KG1 (cell line): Measurements from ENCODE around the gene ELP4.
"Not testable (repeated sequence)": the region's sequence is repeated elsewhere in the genome, so short reads cannot be mapped to it uniquely, and the experiment has no call there.

Experiments
- DNase-seq: peaks from one replicate; lab custom pipeline; 2025; lab: John Stamatoyannopoulos, UW

The ELP4 gene

DNA sequence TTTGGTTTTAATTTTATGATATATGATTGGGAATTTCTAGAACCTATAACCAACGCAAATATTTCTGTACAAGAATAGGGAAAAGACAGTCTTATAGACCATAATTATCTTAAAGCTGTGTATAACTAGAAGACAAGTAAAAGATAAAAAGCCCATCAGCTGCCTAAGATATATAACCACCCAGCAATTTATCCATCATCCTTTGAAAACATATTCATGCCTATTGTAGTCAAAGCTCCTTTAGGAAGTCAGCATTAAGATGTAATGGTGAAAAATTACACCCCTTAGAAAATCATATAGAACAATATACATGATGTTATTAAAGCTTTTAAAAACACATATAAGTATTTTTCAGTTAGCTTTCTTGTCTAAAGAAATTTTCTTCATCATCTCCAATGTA lies 46.4 kb downstream of the ELP4 start:
- no peak for DNase-seq

DNA sequence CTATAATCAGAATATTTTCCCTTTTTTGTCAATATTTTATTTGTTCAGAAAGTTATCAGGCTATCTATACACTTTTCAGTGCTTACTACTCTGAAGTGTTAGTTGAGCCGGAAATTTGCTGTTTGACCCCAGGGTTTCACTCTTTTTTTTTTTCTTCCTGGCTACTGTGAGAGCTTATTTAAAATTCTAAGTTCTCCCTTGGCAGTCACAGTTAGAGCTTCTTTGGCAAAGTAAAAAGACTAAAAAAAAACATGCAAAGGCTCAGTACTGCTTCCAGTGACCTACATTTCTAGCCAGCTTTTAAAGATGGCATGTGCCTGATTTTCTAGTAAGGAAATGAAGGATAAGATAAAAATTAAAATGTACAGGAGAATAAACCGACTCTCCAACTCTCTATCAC lies 48.4 kb downstream of the ELP4 start:
- DNase-seq: no peak

DNA sequence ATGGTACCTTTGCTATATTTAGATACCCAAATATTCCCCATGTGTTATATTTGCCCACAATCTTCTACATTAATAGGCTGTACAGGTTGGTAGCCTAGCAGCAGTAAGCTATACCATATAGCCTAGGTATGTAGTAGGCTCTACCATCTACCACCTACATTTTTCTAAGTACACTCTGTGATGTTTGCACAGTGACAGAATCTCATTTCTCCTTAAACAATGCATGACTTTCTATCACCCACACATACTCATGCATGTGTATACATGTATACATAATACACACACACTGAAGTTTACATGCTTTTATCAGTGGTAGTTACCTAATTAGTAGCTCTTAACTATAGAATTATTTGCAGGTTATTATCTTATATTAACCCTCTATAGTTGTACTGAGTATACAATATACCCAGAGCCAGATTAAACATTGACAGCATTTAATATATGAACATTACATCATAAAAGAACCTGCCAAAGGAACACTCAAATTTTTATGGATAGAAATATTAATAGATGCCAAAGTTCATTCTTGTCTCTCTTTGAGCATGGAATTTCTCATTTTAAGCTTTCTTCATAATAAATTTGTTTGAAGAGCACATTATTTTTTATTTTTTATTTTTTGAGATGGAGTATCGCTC lies 51.4 kb downstream of the ELP4 start:
- no peak for DNase-seq

DNA sequence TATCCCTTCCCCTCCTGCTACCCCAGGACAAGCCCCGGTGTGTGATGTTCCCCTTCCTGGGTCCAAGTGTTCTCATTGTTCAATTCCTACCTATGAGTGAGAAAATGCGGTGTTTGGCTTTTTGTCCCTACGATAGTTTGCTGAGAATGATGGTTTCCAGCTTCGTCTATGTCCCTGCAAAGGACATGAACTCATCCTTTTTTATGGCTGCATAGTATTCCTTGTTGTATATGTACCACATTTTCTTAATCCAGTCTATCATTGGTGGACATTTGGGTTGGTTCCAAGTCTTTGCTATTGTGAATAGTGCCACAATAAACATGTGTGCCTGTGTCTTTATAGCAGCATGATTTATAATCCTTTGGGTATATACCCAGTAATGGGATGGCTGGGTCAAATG lies 55.0 kb downstream of the ELP4 start:
- DNase-seq: not testable (repeated sequence)

DNA sequence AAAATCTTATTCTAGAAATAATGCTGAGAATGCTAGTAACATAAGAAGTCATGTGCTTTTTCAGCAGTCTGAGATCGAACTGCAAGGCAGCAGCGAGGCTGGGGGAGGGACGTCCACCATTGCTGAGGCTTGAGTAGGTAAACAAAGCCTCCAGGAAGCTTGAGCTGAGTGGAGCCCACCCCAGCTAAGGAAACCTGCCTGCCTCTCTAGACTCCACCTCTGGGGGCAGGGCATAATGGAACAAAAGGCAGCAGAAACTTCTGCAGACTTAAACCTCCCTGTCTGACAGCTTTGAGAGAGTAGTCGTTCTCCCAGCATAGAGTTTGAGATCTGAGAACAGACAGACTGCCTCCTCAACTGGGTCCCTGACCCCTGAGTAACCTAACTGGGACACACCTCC lies 64.6 kb downstream of the ELP4 start:
- DNase-seq: not testable (repeated sequence)

DNA sequence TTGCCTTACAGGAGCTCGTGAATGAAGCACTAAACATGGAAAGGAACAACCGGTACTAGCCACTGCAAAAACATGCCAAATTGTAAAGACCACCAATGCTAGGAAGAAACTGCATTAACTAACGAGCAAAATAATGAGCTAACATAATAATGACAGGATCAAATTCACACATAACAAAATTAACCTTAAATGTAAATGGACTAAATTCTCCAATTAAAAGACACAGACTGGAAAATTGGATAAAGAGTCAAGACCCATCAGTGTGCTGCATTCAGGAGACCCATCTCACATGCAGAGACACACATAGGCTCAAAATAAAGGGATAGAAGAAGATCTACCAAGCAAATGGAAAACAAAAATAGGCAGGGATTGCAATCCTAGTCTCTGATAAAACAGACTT lies 66.2 kb downstream of the ELP4 start:
- DNase-seq: not testable (repeated sequence)

DNA sequence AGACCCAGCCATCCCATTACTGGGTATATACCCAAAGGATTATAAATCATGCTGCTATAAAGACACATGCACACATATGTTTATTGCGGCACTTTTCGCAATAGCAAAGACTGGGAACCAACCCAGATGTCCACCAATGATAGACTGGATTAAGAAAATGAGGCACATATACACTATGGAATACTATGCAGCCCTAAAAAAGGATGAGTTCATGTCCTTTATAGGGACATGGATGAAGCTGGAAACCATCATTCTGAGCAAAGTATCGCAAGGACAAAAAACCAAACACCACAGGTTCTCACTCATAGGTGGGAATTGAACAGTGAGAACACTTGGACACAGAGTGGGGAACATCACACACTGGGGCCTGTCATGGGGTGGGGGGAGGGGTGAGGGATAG lies 69.8 kb downstream of the ELP4 start:
- not testable (repeated sequence) for DNase-seq

DNA sequence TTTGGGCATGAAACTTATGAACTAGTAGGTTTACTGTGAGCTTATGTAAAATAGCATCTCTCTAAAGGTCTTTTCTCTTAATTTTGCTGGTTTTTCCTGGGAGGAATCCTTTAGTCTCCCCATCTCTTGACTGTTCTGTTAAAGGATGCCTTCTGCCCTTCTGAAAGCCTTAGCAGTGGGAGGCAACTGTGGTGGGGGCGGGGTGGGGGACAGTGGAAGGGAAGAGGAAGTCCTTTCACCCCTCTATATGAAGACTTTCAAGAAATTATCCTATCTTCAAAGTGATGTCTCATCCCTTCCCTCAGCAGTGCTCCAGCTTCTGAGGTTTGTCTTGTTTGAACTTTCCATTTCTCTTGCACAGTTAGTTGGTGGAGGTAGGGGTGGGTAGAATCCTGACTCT lies 73.1 kb downstream of the ELP4 start:
- DNase-seq: no peak

DNA sequence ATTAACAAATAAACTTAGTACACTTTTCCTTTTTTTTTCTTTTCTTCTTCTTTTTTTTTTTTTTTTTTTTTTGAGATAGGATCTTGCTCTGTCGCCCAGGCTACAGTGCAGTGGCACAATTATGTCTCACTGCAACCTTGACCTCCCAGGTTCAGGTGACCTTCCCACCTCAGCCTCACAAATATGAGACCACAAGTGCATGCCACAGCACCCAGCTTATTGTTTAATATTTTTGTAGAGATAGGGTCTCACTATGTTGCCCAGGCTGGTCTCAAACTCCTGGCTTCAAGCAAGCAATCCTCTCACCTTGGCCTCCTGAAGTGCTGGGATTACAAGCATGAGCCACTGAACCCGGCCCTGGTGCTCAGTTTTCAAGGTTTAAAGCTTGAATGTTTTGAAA lies 88.9 kb downstream of the ELP4 start:
- no peak for DNase-seq

DNA sequence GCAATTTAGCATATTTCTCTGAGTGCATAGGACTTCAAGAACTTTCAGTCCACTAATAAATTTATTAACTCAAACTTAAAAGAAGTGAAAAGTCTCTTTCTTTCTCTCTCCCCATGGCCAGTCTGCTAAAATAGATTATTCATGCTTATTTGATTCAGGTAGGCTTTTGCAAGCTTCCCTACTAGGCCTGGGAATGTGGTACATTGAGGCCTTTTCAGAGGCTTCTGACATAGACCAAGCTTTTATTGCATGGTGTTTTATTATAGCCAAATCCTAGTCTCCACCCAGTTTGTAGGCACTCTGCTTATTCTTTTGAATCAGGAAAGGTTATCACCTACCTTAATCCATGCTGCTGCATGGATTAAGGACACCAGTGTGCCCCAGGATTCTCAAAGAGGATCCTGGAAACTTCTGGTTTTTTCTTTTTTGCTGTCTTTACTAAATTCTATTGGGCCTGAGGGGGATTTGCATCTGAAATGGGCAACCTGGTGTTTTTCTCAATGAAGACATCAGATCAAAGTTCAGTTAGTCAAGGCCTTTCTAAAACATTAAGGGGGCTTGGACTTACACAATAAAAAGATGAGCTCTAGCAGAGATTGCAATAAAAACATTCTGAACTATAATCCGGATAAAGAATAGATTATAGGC lies 92.2 kb downstream of the ELP4 start:
- DNase-seq: no peak

DNA sequence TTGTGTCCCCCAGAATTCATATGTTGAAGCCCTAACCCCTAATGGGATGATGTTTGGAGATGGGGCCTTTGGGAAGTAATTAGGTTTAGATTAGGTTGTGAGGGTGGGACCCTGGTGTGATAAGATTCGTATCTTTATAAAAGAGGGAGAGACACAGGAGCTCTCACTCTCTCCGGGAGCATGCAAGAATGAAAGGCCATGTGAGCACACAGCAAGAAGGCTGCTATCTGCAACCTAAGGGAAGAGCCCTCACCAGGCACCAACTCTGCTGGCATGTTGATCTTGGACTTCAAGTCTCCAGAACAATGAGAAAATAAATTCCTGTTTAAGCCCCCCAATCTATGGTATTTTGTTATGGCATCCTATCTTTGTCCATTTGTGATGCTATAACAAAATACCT lies 97.3 kb downstream of the ELP4 start:
- no peak for DNase-seq

DNA sequence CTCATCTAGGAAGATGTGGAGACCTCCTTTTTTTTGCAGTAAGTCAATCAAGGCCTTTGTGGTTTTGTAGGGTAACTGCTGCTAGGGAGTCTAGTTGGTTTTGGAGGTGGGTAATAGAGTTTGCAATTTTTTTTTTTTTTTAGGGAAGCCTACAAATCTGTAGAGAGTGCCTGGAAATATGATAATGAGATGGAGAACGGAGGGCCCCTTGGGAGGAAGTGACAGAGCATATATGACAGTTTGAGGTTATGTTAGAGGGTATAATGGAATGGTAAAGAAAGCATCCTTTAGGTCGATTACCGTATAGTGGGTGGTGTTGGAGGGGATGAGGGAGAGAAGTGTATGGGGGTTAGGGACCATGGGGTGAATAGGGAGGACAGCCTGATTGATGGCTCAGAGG lies 98.3 kb downstream of the ELP4 start:
- DNase-seq: no peak

DNA sequence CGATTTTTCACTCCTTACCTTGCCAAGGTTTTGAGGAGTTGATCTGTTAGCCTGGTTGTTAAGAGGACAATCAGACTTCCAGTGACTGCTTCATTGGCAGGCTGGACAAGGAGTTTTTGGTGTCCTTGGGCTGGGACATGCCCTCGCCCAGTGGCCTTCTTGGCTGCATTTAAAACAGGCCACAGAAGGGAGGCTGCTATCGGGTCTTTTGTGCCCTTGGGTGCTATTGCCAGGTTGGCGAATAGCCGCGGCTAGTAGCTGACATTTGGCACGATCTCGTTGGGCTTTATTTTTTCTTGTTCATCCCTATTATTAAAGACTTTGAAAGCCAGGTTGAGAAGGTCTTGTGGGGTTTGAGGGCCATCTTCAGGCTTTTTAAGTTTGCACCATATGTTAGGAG lies 99.4 kb downstream of the ELP4 start:
- DNase-seq: no peak

DNA sequence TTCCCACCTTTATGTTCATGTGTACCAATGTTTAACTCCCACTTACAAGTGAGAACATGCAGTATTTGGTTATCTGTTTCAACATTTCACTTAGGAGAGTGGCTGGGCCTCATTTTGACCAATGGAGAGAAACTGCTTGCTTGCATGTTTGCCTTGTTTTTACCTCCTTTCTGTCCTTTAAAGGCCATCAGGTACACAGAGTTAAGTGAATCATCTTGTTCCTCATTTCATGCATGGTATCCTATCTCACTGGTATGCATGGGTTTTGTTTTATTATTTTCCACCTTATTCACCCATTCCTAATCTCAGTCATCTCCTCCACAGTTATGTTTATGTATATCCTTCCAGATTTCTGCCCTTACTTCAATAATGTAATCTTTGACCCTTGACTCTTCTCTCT lies 101.0 kb downstream of the ELP4 start:
- no peak for DNase-seq

DNA sequence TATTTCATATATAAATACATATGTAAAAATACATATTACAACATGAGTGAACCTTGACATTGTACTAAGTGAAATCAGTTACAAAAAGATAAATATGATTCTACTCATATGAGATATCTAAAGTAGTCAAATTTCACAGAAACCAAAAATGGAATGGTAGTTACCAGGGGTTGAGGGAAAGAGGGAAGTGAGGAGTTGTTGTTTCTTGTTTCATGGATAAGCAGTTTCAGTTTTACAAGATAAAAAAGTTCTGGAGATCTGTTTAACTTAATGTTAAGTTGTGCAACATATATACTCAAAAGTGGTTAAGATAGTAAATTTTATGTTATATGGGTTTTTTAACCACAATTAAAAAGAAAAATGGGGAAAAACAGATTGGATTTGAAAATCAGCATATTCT lies 107.7 kb downstream of the ELP4 start:
- DNase-seq: no peak

DNA sequence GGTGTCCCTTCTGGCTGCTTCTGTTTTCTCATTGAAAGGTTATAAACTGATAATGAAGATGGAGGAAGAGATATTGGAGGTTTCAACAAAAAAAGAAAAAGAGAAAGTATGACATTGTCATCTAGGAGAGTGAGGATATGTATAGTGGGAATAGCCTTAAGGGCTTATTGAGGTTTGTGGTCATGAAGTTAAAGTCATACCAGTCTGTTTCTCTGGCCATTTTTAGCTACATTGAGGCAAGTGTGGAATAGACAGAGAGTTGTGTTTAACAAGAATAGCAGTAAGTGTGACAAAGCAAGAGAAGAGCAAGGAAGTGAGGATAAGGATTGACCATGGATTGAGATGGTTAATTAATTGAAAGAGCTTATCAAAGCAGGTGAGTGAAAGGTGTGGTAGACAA lies 110.4 kb downstream of the ELP4 start:
- DNase-seq: no peak

DNA sequence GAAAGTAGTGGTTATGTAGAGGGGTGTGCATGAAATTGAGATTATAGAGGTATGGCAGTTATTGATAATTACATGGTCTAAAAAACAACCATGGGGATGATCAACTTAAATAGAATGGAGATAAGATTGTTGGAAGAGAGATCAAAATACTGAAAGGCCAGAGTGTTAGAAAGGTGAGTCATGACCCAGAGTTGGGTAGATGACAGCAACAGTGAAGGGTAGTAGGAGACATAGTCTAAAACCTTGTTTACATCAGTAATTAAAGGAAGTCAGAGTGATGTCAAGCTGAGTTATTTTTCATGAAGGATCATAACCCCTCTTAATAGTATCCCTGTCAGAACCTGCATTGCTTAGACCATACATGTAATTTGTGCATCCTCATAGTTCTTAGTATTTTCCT lies 110.9 kb downstream of the ELP4 start:
- DNase-seq: no peak

DNA sequence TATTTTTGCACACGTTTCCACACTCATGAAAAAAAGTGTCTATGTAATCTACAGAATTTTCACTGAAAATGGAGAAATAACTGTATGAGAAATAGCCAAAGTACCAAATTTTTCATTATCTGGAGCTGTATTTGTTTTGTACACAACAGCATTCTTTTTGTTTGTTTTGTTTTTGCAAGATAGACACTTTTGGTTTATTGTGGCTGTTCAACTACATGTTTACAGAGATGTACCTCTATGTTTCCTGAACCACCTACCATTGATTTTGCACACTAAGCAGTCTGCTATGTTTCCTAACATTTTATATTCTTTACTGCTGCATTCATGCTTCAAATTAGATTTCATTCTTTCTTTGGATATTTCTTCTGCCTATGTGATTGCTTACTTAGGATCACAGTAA lies 116.3 kb downstream of the ELP4 start:
- no peak for DNase-seq

DNA sequence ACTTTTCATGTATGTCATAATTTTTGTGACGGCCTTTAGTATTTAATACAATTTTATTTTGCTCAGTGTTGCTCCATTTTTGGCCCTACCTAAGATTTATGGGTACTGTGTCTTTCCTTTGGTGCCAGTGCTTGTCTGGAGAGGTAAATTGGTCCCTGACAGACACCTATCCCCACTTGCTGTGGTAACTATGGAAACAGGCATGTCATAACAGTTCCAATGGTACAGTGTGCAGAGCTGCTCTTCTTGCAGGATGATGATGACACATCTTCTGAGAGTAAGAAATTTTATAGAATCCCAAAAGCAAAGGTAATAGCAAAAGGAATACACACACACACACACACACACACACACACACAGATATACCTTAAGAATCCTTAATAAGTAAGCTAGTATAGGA lies 118.5 kb downstream of the ELP4 start:
- no peak for DNase-seq

DNA sequence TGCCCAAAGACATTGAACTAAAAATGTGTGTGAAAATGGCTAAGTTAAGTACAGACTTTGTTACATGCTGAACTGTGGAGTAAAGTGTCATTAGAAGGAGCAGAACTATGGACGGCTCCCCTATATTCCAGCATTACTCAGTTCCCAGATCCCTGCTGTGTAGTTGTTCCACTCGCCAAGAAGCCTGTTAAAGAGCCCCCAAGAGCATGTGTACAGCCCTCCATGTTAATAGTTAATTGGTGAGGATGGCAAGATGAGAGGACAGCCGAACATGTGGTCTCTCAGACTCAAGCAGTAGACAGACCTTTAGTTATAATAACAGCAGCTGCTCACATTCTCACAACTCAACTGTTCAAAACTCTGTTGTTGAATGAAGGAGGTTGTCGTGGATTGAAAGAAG lies 127.4 kb downstream of the ELP4 start:
- no peak for DNase-seq

DNA sequence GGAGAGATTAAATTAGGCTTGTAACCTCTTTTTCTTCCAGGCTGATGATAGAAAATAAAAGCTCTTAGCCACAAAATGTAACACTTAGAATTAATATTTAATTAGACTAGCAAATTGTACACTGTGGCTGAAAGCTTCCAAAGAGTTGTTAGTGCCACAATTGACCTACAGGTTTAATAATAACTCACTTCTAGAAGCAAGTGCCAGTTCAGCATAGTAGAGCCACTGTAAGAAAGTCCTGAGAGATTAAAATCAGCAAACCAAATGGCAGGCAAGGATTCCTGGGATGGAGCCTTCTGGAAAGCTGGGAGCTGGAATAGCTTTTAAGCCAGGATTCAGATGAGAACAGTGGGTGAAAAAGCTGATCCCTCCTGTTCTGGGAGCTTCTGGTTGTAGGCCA lies 131.0 kb downstream of the ELP4 start:
- DNase-seq: no peak

DNA sequence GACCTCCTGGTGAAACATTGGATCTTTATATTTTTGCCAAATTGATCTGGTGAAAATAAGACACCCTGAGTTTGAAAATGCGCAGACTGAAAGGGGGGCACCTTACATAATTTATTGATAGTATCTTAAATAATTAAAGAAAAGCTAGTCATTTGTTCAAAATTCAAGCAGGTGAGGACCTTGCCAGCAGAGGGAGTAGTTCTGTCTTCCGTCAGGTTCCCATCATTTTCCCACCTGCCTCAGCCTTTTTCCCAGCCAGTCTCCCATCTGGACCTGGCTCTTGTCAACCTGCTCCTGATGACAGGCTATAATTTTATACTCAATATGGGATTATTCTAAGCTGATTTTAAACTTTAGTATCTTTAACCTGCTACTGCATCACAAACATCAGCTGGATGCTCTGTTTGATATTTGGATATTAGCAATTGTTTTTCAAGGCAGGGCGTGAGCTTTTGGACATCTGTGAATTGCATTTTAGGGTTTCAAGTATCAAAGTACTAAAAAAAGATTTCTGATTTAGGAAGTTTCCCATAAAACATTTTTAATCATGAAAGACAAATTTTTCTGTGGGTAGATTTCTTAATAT lies 132.0 kb downstream of the ELP4 start:
- no peak for DNase-seq

DNA sequence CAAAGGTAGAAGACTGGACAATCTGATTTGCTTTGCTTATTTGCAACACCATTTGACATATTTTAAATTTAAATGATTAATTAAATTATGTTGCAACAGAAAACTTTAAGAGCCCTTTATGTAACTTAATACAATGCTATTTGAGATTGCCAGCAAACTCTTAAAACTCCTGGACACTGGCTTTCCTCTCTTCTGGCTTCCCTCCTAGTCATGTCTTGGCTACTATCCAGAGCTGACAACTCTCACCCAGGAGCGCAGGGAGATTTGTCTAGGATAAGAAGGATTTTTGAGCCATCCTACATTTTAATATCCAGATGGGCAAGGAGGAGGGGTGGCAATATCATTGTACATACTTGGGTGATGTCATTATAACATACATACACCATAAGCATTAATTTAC lies 134.3 kb downstream of the ELP4 start:
- DNase-seq: no peak

DNA sequence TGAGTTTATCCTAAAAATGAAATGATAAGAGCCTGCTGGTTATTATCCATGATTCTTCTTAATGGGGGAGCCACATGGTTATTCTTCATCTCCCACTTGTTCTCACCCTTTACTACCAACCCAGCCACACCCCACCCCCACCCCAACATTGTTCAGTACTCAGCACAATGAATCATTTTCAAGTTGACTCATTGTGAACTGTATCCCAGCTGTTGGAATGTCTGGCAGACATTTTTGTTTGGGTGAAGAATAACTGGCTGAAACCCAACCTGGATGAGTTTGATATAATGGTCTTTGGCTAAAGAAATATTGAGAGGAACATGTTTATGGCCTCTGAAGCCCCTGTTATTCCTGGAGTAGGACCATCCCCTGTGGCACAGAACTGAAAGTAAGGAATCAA lies 136.2 kb downstream of the ELP4 start:
- DNase-seq: no peak
